Esophagus (tissue), 2 donors: ENCODE measurements around the gene OSBPL10. TPM values are rescaled to one million over a fixed set of nuclear protein-coding genes. Genes with fewer than 3 reads are reported as not detected.
"Not testable (repeated sequence)": the region's sequence is repeated elsewhere in the genome, so short reads cannot be mapped to it uniquely, and the experiment has no call there.

Source experiments
- H3K27ac ChIP-seq, 2 donors: one replicate each; pipeline ENCODE4 v1.5.1; 2013; ENCODE audit warnings: low read depth in 2 of 2, mild to moderate bottlenecking in 2 of 2, inconsistent platforms in 1 of 2, low read length in 1 of 2, moderate library complexity in 1 of 2
- H3K27me3 ChIP-seq, 2 donors: one replicate each; pipeline ENCODE4 v1.6.1; 2013; ENCODE audit warnings: low read length in 2 of 2, control low read depth in 1 of 2, mild to moderate bottlenecking in 1 of 2; ENCODE audit not compliant: insufficient read depth in 2 of 2, control insufficient read depth in 1 of 2
- H3K36me3 ChIP-seq, 2 donors: one replicate each; pipeline ENCODE4 v1.6.1; 2013; ENCODE audit warnings: low read length in 1 of 2; ENCODE audit not compliant: control insufficient read depth in 2 of 2, insufficient read depth in 2 of 2
- H3K4me1 ChIP-seq, 2 donors: one replicate each; pipeline ENCODE4 v1.6.1; 2013; ENCODE audit warnings: low read length in 1 of 2; ENCODE audit not compliant: control insufficient read depth in 2 of 2, insufficient read depth in 2 of 2
- H3K4me3 ChIP-seq, 2 donors: one replicate each; pipeline ENCODE4 v1.5.1; 2013; ENCODE audit warnings: low read length in 2 of 2, mild to moderate bottlenecking in 2 of 2, low read depth in 1 of 2, moderate library complexity in 1 of 2
- H3K9me3 ChIP-seq, 2 donors: one replicate each; pipeline ENCODE4 v1.6.1; 2013; ENCODE audit warnings: mild to moderate bottlenecking in 2 of 2, low read depth in 1 of 2, low read length in 1 of 2, moderate library complexity in 1 of 2; ENCODE audit not compliant: control insufficient read depth in 2 of 2, insufficient read depth in 1 of 2
- whole genome bisulfite sequencing, 2 donors: extraction: QIAGEN DNeasy Blood & Tissue Kit; methylation state at CpG; one replicate each; pipeline ENCODE4 v1.1.7; 2013; 5-methylcytosine and 5-hydroxymethylcytosine counted together
- polyA plus RNA-seq, 2 donors: library from polyadenylated mRNA; stranded (reverse); fragments of 200-250 nt; gene quantifications; one replicate each; pipeline ENCODE4 v1.2.3, GENCODE V29; 2013
- donor health status: healthy with polysubstance abuse.
- donor health status: Bipolar disorder and iron deficiency.

The OSBPL10 gene
- 1 to 10 TPM; 6.4 to 9.0 TPM for polyA plus RNA-seq

- peak within 1 kb of the TSS; percentile 76 to 86 for H3K4me3 ChIP-seq
- H3K27me3 ChIP-seq: no peaks in the 10 kb centered on the region
- no peaks in the 10 kb centered on the region for H3K9me3 ChIP-seq
- peak within 1 kb of the TSS; percentile 98 to 99 for H3K27ac ChIP-seq
- WGBS, 2 donors: 4 to 10% methylated on average over 42 to 65 of the region's 65 CpGs
- H3K4me1 ChIP-seq: no peaks in the 10 kb centered on the region
- H3K36me3 ChIP-seq: no peaks in the 10 kb centered on the region
Observed at GRCh38 chr3:31981206-31982181, at the start of gene OSBPL10, which contains the start of gene ZNF860. Gene OSBPL10 (minus strand): TSS chr3:31981262. CDS start chr3:31981179, 83 bp downstream. Gene ZNF860 (plus strand): TSS chr3:31981750. CDS start chr3:31989080, 7,330 bp downstream.

GRCh38 chr3:32026593-32026992, 45.5 kb upstream of the OSBPL10 start:
- Histone ChIP-seq H3K27me3 (no peaks in the 10 kb centered on the region), H3K27ac (no peak overlapping the region), H3K9me3 (no peaks in the 10 kb centered on the region), H3K4me3 (no peak overlapping the region), H3K36me3 (no peaks in the 10 kb centered on the region), H3K4me1 (no peaks in the 10 kb centered on the region)
- 83 to 85% methylated on average over 6 of the region's 6 CpGs for WGBS, 2 donors

- WGBS, 2 donors: 69 to 82% methylated on average over 2 of the region's 2 CpGs
- Histone ChIP-seq H3K27me3 (no peaks in the 10 kb centered on the region), H3K4me1 (no peaks in the 10 kb centered on the region), H3K27ac (no peak overlapping the region), H3K9me3 (no peaks in the 10 kb centered on the region), H3K4me3 (no peak overlapping the region), H3K36me3 (no peaks in the 10 kb centered on the region)
Observed at GRCh38 chr3:32022947-32023346, 41.9 kb upstream of the OSBPL10 start.

- WGBS, 2 donors: 74 to 78% methylated on average over 3 of the region's 3 CpGs
- Histone ChIP-seq H3K36me3 (no peaks in the 10 kb centered on the region), H3K27me3 (no peaks in the 10 kb centered on the region), H3K4me1 (no peaks in the 10 kb centered on the region), H3K9me3 (no peaks in the 10 kb centered on the region), H3K4me3 (no peak overlapping the region), H3K27ac (no peak overlapping the region)
Observed at GRCh38 chr3:32021748-32022147, 40.7 kb upstream of the OSBPL10 start.

GRCh38 chr3:32021155-32021554, 40.1 kb upstream of the OSBPL10 start:
- Histone ChIP-seq H3K27me3 (no peaks in the 10 kb centered on the region), H3K4me1 (no peaks in the 10 kb centered on the region), H3K36me3 (no peaks in the 10 kb centered on the region), H3K27ac (no peak overlapping the region), H3K9me3 (no peaks in the 10 kb centered on the region), H3K4me3 (no peak overlapping the region)
- WGBS, 2 donors: 85 to 88% methylated on average over 7 of the region's 7 CpGs

- WGBS, 2 donors: 39 to 40% methylated on average over 5 of the region's 5 CpGs
- Histone ChIP-seq H3K27ac (no peak overlapping the region), H3K4me3 (no peak overlapping the region), H3K4me1 (no peaks in the 10 kb centered on the region), H3K9me3 (no peaks in the 10 kb centered on the region), H3K27me3 (no peaks in the 10 kb centered on the region), H3K36me3 (no peaks in the 10 kb centered on the region)
Observed at GRCh38 chr3:32018757-32019564, 37.9 kb upstream of the OSBPL10 start.

- Histone ChIP-seq H3K9me3 (no peaks in the 10 kb centered on the region), H3K4me3 (no peak overlapping the region), H3K27ac (no peak overlapping the region), H3K4me1 (no peaks in the 10 kb centered on the region), H3K36me3 (no peaks in the 10 kb centered on the region), H3K27me3 (no peaks in the 10 kb centered on the region)
- 86 to 88% methylated on average over 3 of the region's 3 CpGs for WGBS, 2 donors
Observed at GRCh38 chr3:32017286-32017685, 36.2 kb upstream of the OSBPL10 start.

GRCh38 chr3:32015638-32016037, 34.6 kb upstream of the OSBPL10 start:
- not testable (repeated sequence) for H3K27me3 ChIP-seq, H3K27ac ChIP-seq, H3K9me3 ChIP-seq, H3K36me3 ChIP-seq, H3K4me1 ChIP-seq, H3K4me3 ChIP-seq
- WGBS, 2 donors: 91 to 95% methylated on average over 3 of the region's 3 CpGs

GRCh38 chr3:32010699-32011098, 29.6 kb upstream of the OSBPL10 start:
- H3K4me3 ChIP-seq, H3K27me3 ChIP-seq, H3K27ac ChIP-seq, H3K36me3 ChIP-seq, H3K9me3 ChIP-seq, H3K4me1 ChIP-seq: not testable (repeated sequence)
- 94 to 95% methylated on average over 7 of the region's 7 CpGs for WGBS, 2 donors
